ENCODE results near the gene DUOX1. TPM values are rescaled to one million over a fixed set of nuclear protein-coding genes. Genes with fewer than 3 reads are reported as not detected.
A peak's percentile ranks its signal among the peaks of the same experiment; 100 is the strongest.

Gene DUOX1
- total and polyA plus RNA-seq, 2 of the 13 experiments (the other 11 are each of a cell fraction or from before 2014, with no cell fraction given) = 0.03 TPM; not detected in 1

GRCh38 chr15:45200001-45200798 is 70.4 kb downstream of the DUOX1 start (continued):
- no peak for TF ChIP-seq ZNF550 (CRISPR knock-in tag; IDR thresholded peaks at IDR 0.05; ENCODE audit: borderline replicate concordance)
- no peak for TF ChIP-seq ZNF260 (CRISPR knock-in tag; IDR thresholded peaks at IDR 0.05; ENCODE audit: borderline replicate concordance, low read depth)
- no peak for TF ChIP-seq ZMYM2 (CRISPR knock-in tag; IDR thresholded peaks at IDR 0.05)
- peak; percentile 72; the same call in 1 of the 2 replicates for TF ChIP-seq TOE1 (CRISPR knock-in tag; IDR thresholded peaks at IDR 0.05)
- no peak for TF ChIP-seq NFE2L1 (CRISPR knock-in tag; IDR thresholded peaks at IDR 0.05; ENCODE audit: borderline replicate concordance)
- no peak for TF ChIP-seq ZNF572 (CRISPR knock-in tag; IDR thresholded peaks at IDR 0.05)
- TF ChIP-seq PHF21A (CRISPR knock-in tag; IDR thresholded peaks at IDR 0.05) = peak; percentile 86
- TF ChIP-seq ZNF577 (CRISPR knock-in tag; IDR thresholded peaks at IDR 0.05; ENCODE audit: borderline replicate concordance, low read depth) = no peak
- TF ChIP-seq SNRNP70 (IDR thresholded peaks at IDR 0.05; ENCODE audit: low read depth, low read length) = no peak
- no peak for TF ChIP-seq CENPT (CRISPR knock-in tag; IDR thresholded peaks at IDR 0.05; ENCODE audit: low read depth)
- peak; percentile 87 for TF ChIP-seq ZNF646 (CRISPR knock-in tag; IDR thresholded peaks at IDR 0.05)
- TF ChIP-seq DDIT3 (CRISPR knock-in tag; IDR thresholded peaks at IDR 0.05) = no peak
- TF ChIP-seq ZBTB8A (CRISPR knock-in tag; IDR thresholded peaks at IDR 0.05; ENCODE audit: borderline replicate concordance, low read depth) = no peak
- 0 out of 2 replicates have a peak, but pooled peaks have one; percentile 42 for TF ChIP-seq ZBTB26 (CRISPR knock-in tag; IDR thresholded peaks at IDR 0.05; ENCODE audit: borderline replicate concordance)
- TF ChIP-seq U2AF2 (IDR thresholded peaks at IDR 0.05; ENCODE audit: low read depth, low read length) = no peak
- TF ChIP-seq ZBTB42 (CRISPR knock-in tag; IDR thresholded peaks at IDR 0.05) = no peak
- peak; percentile 80; the same call in 1 of the 2 replicates for TF ChIP-seq SNAPC5 (CRISPR knock-in tag; IDR thresholded peaks at IDR 0.05; ENCODE audit: borderline replicate concordance)
- no peak for TF ChIP-seq ZNF543 (CRISPR knock-in tag; IDR thresholded peaks at IDR 0.05)
- TF ChIP-seq KDM2A (CRISPR knock-in tag; IDR thresholded peaks at IDR 0.05; ENCODE audit: borderline replicate concordance, low read depth) = peak; percentile 76
- TF ChIP-seq ZFP41 (CRISPR knock-in tag; IDR thresholded peaks at IDR 0.05; ENCODE audit: borderline replicate concordance) = no peak; the same call in 1 of the 2 replicates
- 0 out of 2 replicates have a peak, but pooled peaks have one; percentile 64 for TF ChIP-seq SMAD9 (CRISPR knock-in tag; IDR thresholded peaks at IDR 0.05)
